Effector memory CD4-positive, alpha-beta T cell (primary cell): ENCODE results near the gene ZNF488.

Experiments used
- DNase-seq, 3 donors: peaks; one replicate each; pipeline ENCODE4 v3.0.0-alpha.2; 2020
- H3K27ac ChIP-seq: 2 replicates; pipeline ENCODE4 v1.7.0; 2013; ENCODE audit warnings: mild to moderate bottlenecking, low read length, moderate library complexity; ENCODE audit not compliant: insufficient read depth, poor library complexity, severe bottlenecking
- H3K27me3 ChIP-seq: replicated peaks from 2 replicates; pipeline ENCODE4 v1.7.0; 2013; ENCODE audit warnings: mild to moderate bottlenecking, low read length; ENCODE audit not compliant: insufficient read depth, control insufficient read depth, poor library complexity, severe bottlenecking
- H3K36me3 ChIP-seq: 2 replicates; pipeline ENCODE4 v1.7.0; 2013; ENCODE audit warnings: mild to moderate bottlenecking, low read length, moderate library complexity; ENCODE audit not compliant: control insufficient read depth, insufficient read depth
- H3K4me1 ChIP-seq: 2 replicates; pipeline ENCODE4 v1.7.0; 2013; ENCODE audit warnings: low read length, mild to moderate bottlenecking; ENCODE audit not compliant: control insufficient read depth, insufficient read depth, poor library complexity, severe bottlenecking
- H3K4me3 ChIP-seq: 2 replicates; pipeline ENCODE4 v1.7.0; 2013; ENCODE audit warnings: low read length, low read depth, mild to moderate bottlenecking; ENCODE audit not compliant: insufficient read depth, poor library complexity, severe bottlenecking
- H3K9me3 ChIP-seq: 2 replicates; pipeline ENCODE4 v1.7.0; 2013; ENCODE audit warnings: mild to moderate bottlenecking, low read length, moderate library complexity; ENCODE audit not compliant: control insufficient read depth
- total RNA-seq, 3 donors: gene quantifications; one replicate each; lab custom pipeline; 2026; lab: John Stamatoyannopoulos, UW

ZNF488 gene
- 0 reads per million in 3 donors for total RNA-seq

- Histone ChIP-seq H3K4me3 (peak within 1 kb of the TSS; percentile 84), H3K9me3 (no peaks in the 10 kb centered on the region), H3K4me1 (no peaks in the 10 kb centered on the region), H3K27ac (no peak within 1 kb of the TSS), H3K27me3 (peaks cover 7% of the 10 kb centered on the region), H3K36me3 (no peaks in the 10 kb centered on the region)
- peak; percentile 22 to 47 (median 41) for DNase-seq
Observed at GRCh38 chr10:47384148-47384921, at the start of gene ZNF488. Gene ZNF488 (minus strand): TSS chr10:47384293. CDS start chr10:47368829, 15,464 bp downstream.

- H3K4me1 ChIP-seq = no peaks in the 10 kb centered on the region
- no peaks in the 10 kb centered on the region for H3K9me3 ChIP-seq
- no peaks in the 10 kb centered on the region for H3K27me3 ChIP-seq
- no peaks in the 10 kb centered on the region for H3K36me3 ChIP-seq
- no peak overlapping the region for H3K27ac ChIP-seq
- no peak for DNase-seq
- H3K4me3 ChIP-seq = no peak overlapping the region
Observed at GRCh38 chr10:47425813-47426419, 41.8 kb upstream of the ZNF488 start.

- no peaks in the 10 kb centered on the region for H3K9me3 ChIP-seq
- DNase-seq = no peak
- no peaks in the 10 kb centered on the region for H3K36me3 ChIP-seq
- no peaks in the 10 kb centered on the region for H3K27me3 ChIP-seq
- no peaks in the 10 kb centered on the region for H3K4me1 ChIP-seq
- no peak overlapping the region for H3K4me3 ChIP-seq
- H3K27ac ChIP-seq = no peak overlapping the region
Observed at GRCh38 chr10:47424231-47424630, 40.1 kb upstream of the ZNF488 start.

GRCh38 chr10:47423476-47423875 lies 39.4 kb upstream of the ZNF488 start:
- Histone ChIP-seq H3K9me3 (no peaks in the 10 kb centered on the region), H3K27me3 (no peaks in the 10 kb centered on the region), H3K4me3 (no peak overlapping the region), H3K4me1 (no peaks in the 10 kb centered on the region), H3K36me3 (no peaks in the 10 kb centered on the region), H3K27ac (no peak overlapping the region)
- no peak for DNase-seq

- H3K4me3 ChIP-seq = no peak overlapping the region
- DNase-seq = no peak
- H3K27ac ChIP-seq = no peak overlapping the region
- no peaks in the 10 kb centered on the region for H3K27me3 ChIP-seq
- H3K4me1 ChIP-seq = no peaks in the 10 kb centered on the region
- no peaks in the 10 kb centered on the region for H3K9me3 ChIP-seq
- no peaks in the 10 kb centered on the region for H3K36me3 ChIP-seq
Observed at GRCh38 chr10:47421057-47421952, 37.2 kb upstream of the ZNF488 start.

GRCh38 chr10:47420305-47421056 lies 36.4 kb upstream of the ZNF488 start:
- Histone ChIP-seq H3K4me3 (no peak overlapping the region), H3K9me3 (no peaks in the 10 kb centered on the region), H3K27me3 (no peaks in the 10 kb centered on the region), H3K36me3 (no peaks in the 10 kb centered on the region), H3K4me1 (no peaks in the 10 kb centered on the region), H3K27ac (no peak overlapping the region)
- no peak for DNase-seq

- Histone ChIP-seq H3K9me3 (no peaks in the 10 kb centered on the region), H3K27ac (no peak overlapping the region), H3K27me3 (no peaks in the 10 kb centered on the region), H3K4me3 (no peak overlapping the region), H3K36me3 (no peaks in the 10 kb centered on the region), H3K4me1 (no peaks in the 10 kb centered on the region)
- no peak for DNase-seq
Observed at GRCh38 chr10:47419421-47419820, 35.3 kb upstream of the ZNF488 start.

GRCh38 chr10:47418966-47419365 lies 34.9 kb upstream of the ZNF488 start:
- H3K4me1 ChIP-seq = no peaks in the 10 kb centered on the region
- no peaks in the 10 kb centered on the region for H3K9me3 ChIP-seq
- H3K27me3 ChIP-seq = no peaks in the 10 kb centered on the region
- H3K4me3 ChIP-seq = no peak overlapping the region
- no peaks in the 10 kb centered on the region for H3K36me3 ChIP-seq
- H3K27ac ChIP-seq = no peak overlapping the region
- DNase-seq = no peak

GRCh38 chr10:47418321-47418720 lies 34.2 kb upstream of the ZNF488 start:
- no peaks in the 10 kb centered on the region for H3K9me3 ChIP-seq
- no peak overlapping the region for H3K27ac ChIP-seq
- H3K4me3 ChIP-seq = no peak overlapping the region
- no peak for DNase-seq
- no peaks in the 10 kb centered on the region for H3K4me1 ChIP-seq
- H3K27me3 ChIP-seq = no peaks in the 10 kb centered on the region
- H3K36me3 ChIP-seq = no peaks in the 10 kb centered on the region
